Activated naive CD8-positive, alpha-beta T cell (primary cell): ENCODE measurements around the gene MAGI2.

Experiments used
- H3K27ac Mint-ChIP-seq: one replicate; pipeline ENCODE4 v1.8.0; 2021; ENCODE audit warnings: mixed read lengths
- H3K27me3 Mint-ChIP-seq: one replicate; pipeline ENCODE4 v1.8.0; 2021; ENCODE audit warnings: mixed read lengths
- H3K36me3 Mint-ChIP-seq: one replicate; pipeline ENCODE4 v1.8.0; 2021; ENCODE audit warnings: mixed read lengths
- H3K4me1 Mint-ChIP-seq: one replicate; pipeline ENCODE4 v1.8.0; 2021; ENCODE audit warnings: low read depth, mixed read lengths
- H3K4me3 Mint-ChIP-seq: one replicate; pipeline ENCODE4 v1.8.0; 2021; ENCODE audit warnings: mild to moderate bottlenecking, mixed read lengths
- H3K9me3 Mint-ChIP-seq: one replicate; pipeline ENCODE4 v1.8.0; 2021; ENCODE audit warnings: low read depth, mixed read lengths

Gene MAGI2

GRCh38 chr7:77995717-77996116 lies 1457.8 kb downstream of the MAGI2 start:
- Mint-ChIP-seq H3K27me3 (no peaks in the 10 kb centered on the region), H3K36me3 (no peaks in the 10 kb centered on the region), H3K4me1 (no peaks in the 10 kb centered on the region), H3K4me3 (no peak overlapping the region), H3K9me3 (peaks cover 7% of the 10 kb centered on the region), H3K27ac (no peak overlapping the region)

GRCh38 chr7:77993838-77994237 lies 1459.6 kb downstream of the MAGI2 start:
- Mint-ChIP-seq H3K27ac (no peak overlapping the region), H3K27me3 (no peaks in the 10 kb centered on the region), H3K4me1 (no peaks in the 10 kb centered on the region), H3K36me3 (no peaks in the 10 kb centered on the region), H3K4me3 (no peak overlapping the region), H3K9me3 (peaks cover under 1% of the 10 kb centered on the region)

GRCh38 chr7:77991656-77992055 lies 1461.8 kb downstream of the MAGI2 start:
- Mint-ChIP-seq H3K27me3 (no peaks in the 10 kb centered on the region), H3K27ac (no peak overlapping the region), H3K4me3 (no peak overlapping the region), H3K4me1 (no peaks in the 10 kb centered on the region), H3K36me3 (no peaks in the 10 kb centered on the region), H3K9me3 (no peaks in the 10 kb centered on the region)

GRCh38 chr7:77989981-77990566 lies 1463.4 kb downstream of the MAGI2 start:
- Mint-ChIP-seq H3K4me3 (no peak overlapping the region), H3K4me1 (no peaks in the 10 kb centered on the region), H3K27ac (no peak overlapping the region), H3K36me3 (no peaks in the 10 kb centered on the region), H3K27me3 (no peaks in the 10 kb centered on the region), H3K9me3 (no peaks in the 10 kb centered on the region)

- no peak overlapping the region for H3K4me3 Mint-ChIP-seq
- no peaks in the 10 kb centered on the region for H3K9me3 Mint-ChIP-seq
- no peaks in the 10 kb centered on the region for H3K36me3 Mint-ChIP-seq
- no peaks in the 10 kb centered on the region for H3K27me3 Mint-ChIP-seq
- H3K27ac Mint-ChIP-seq, result no peak overlapping the region
- H3K4me1 Mint-ChIP-seq, result peaks cover 2% of the 10 kb centered on the region
Measured at GRCh38 chr7:77985974-77986339, 1467.5 kb downstream of the MAGI2 start.

- Mint-ChIP-seq H3K27ac (no peak overlapping the region), H3K9me3 (no peaks in the 10 kb centered on the region), H3K36me3 (no peaks in the 10 kb centered on the region), H3K4me1 (peaks cover 2% of the 10 kb centered on the region), H3K27me3 (no peaks in the 10 kb centered on the region), H3K4me3 (no peak overlapping the region)
Measured at GRCh38 chr7:77985232-77985973, 1468.1 kb downstream of the MAGI2 start.

GRCh38 chr7:77983973-77984372 lies 1469.5 kb downstream of the MAGI2 start:
- H3K36me3 Mint-ChIP-seq, result no peaks in the 10 kb centered on the region
- H3K4me1 Mint-ChIP-seq, result peaks cover 2% of the 10 kb centered on the region
- H3K27me3 Mint-ChIP-seq, result no peaks in the 10 kb centered on the region
- H3K27ac Mint-ChIP-seq, result no peak overlapping the region
- no peak overlapping the region for H3K4me3 Mint-ChIP-seq
- H3K9me3 Mint-ChIP-seq, result no peaks in the 10 kb centered on the region

- Mint-ChIP-seq H3K4me1 (peaks cover 2% of the 10 kb centered on the region), H3K27me3 (no peaks in the 10 kb centered on the region), H3K4me3 (no peak overlapping the region), H3K36me3 (no peaks in the 10 kb centered on the region), H3K27ac (no peak overlapping the region), H3K9me3 (no peaks in the 10 kb centered on the region)
Measured at GRCh38 chr7:77982926-77983550, 1470.4 kb downstream of the MAGI2 start.

GRCh38 chr7:77980087-77980713 lies 1473.3 kb downstream of the MAGI2 start:
- Mint-ChIP-seq H3K4me1 (peaks cover 2% of the 10 kb centered on the region), H3K27ac (no peak overlapping the region), H3K4me3 (no peak overlapping the region), H3K36me3 (no peaks in the 10 kb centered on the region), H3K9me3 (no peaks in the 10 kb centered on the region), H3K27me3 (no peaks in the 10 kb centered on the region)

GRCh38 chr7:77979219-77979618 lies 1474.2 kb downstream of the MAGI2 start:
- H3K9me3 Mint-ChIP-seq, result no peaks in the 10 kb centered on the region
- no peak overlapping the region for H3K4me3 Mint-ChIP-seq
- no peaks in the 10 kb centered on the region for H3K36me3 Mint-ChIP-seq
- no peak overlapping the region for H3K27ac Mint-ChIP-seq
- H3K27me3 Mint-ChIP-seq, result no peaks in the 10 kb centered on the region
- peaks cover 2% of the 10 kb centered on the region for H3K4me1 Mint-ChIP-seq

GRCh38 chr7:77975672-77976480 lies 1477.6 kb downstream of the MAGI2 start:
- Mint-ChIP-seq H3K27me3 (no peaks in the 10 kb centered on the region), H3K27ac (no peak overlapping the region), H3K4me1 (no peaks in the 10 kb centered on the region), H3K4me3 (no peak overlapping the region), H3K9me3 (no peaks in the 10 kb centered on the region), H3K36me3 (no peaks in the 10 kb centered on the region)

- Mint-ChIP-seq H3K4me3 (no peak overlapping the region), H3K27me3 (no peaks in the 10 kb centered on the region), H3K4me1 (no peaks in the 10 kb centered on the region), H3K9me3 (no peaks in the 10 kb centered on the region), H3K36me3 (peaks cover 2% of the 10 kb centered on the region), H3K27ac (no peak overlapping the region)
Measured at GRCh38 chr7:77971726-77972125, 1481.7 kb downstream of the MAGI2 start.

GRCh38 chr7:77967429-77967828 lies 1486.0 kb downstream of the MAGI2 start:
- no peaks in the 10 kb centered on the region for H3K9me3 Mint-ChIP-seq
- no peaks in the 10 kb centered on the region for H3K4me1 Mint-ChIP-seq
- H3K36me3 Mint-ChIP-seq, result peaks cover 5% of the 10 kb centered on the region
- no peak overlapping the region for H3K27ac Mint-ChIP-seq
- no peak overlapping the region for H3K4me3 Mint-ChIP-seq
- no peaks in the 10 kb centered on the region for H3K27me3 Mint-ChIP-seq
